Peyer's patch (tissue), 4 donors: ENCODE data around the gene UBE2S.

ENCODE experiments used
- CTCF ChIP-seq, 6 experiments: fragments of 450-650 bp in 4 of 6; fragments of 200-600 bp in 2 of 6; sonication (generic) in 1 of 6; IDR thresholded peaks; one replicate each; pipeline ENCODE4 v1.5.1; 2017 to 2019; ENCODE audit warnings: antibody characterized with exemption in 6 of 6, mild to moderate bottlenecking in 3 of 6, moderate library complexity in 1 of 6
- POLR2A ChIP-seq, 2 donors: fragments of 450-650 bp; IDR thresholded peaks; one replicate each; pipeline ENCODE4 v1.5.1; 2017; ENCODE audit warnings: antibody characterized with exemption in 2 of 2, mild to moderate bottlenecking in 2 of 2, moderate library complexity in 2 of 2

- no peak for TF ChIP-seq CTCF (IDR thresholded peaks at IDR 0.05)
- TF ChIP-seq POLR2A (IDR thresholded peaks at IDR 0.05), result no peak
Measured at GRCh38 chr19:55382013-55382412, 25.6 kb downstream of the UBE2S start.
